Activated naive CD4-positive, alpha-beta T cell treated with anti-CD3 and anti-CD28 coated beads, Interleukin-2, amount 50 U/mL, for 24 hours (primary cell): ENCODE results near the gene AZU1.
"Not testable (repeated sequence)": the region's sequence is repeated elsewhere in the genome, so short reads cannot be mapped to it uniquely, and the experiment has no call there.

Source experiments
- H3K27ac Mint-ChIP-seq: one replicate; pipeline ENCODE4 v1.8.0; 2021; ENCODE audit warnings: mild to moderate bottlenecking, mixed read lengths
- H3K27me3 Mint-ChIP-seq: one replicate; pipeline ENCODE4 v1.8.0; 2021; ENCODE audit warnings: mixed read lengths
- H3K36me3 Mint-ChIP-seq: one replicate; pipeline ENCODE4 v1.8.0; 2021; ENCODE audit warnings: mixed read lengths
- H3K4me1 Mint-ChIP-seq: one replicate; pipeline ENCODE4 v1.8.0; 2021; ENCODE audit warnings: mixed read lengths
- H3K4me3 Mint-ChIP-seq: one replicate; pipeline ENCODE4 v1.8.0; 2021; ENCODE audit warnings: mild to moderate bottlenecking, mixed read lengths
- H3K9me3 Mint-ChIP-seq: one replicate; pipeline ENCODE4 v1.8.0; 2021; ENCODE audit warnings: mixed read lengths

The AZU1 gene

DNA sequence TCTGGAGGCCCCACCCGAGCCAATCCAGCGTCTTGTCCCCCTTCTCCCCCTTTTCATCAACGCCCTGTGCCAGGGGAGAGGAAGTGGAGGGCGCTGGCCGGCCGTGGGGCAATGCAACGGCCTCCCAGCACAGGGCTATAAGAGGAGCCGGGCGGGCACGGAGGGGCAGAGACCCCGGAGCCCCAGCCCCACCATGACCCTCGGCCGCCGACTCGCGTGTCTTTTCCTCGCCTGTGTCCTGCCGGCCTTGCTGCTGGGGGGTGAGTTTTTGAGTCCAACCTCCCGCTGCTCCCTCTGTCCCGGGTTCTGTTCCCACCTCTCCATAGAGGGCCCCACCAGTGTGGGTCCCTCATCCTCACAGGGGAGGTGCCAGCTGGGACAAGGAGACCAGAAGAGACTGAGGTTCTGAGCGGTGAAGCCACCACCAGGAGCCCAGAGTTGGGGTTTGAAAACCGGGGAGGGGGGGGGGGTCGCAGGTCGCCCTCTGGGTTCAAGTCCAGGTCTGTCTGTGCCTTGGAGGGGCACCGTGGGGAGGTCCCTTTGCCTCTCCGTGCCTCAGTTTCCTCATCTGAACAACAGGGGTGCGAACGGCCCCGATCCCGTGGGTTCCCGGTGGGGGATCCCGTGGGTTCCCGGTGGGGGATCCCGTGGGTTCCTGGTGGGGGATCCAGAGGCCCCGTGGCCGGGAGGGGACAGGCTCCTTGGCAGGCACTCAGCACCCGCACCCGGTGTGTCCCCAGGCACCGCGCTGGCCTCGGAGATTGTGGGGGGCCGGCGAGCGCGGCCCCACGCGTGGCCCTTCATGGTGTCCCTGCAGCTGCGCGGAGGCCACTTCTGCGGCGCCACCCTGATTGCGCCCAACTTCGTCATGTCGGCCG lies 24.7 kb downstream of the AZU1 start, which contains the start of gene ELANE:
Gene ELANE, plus strand, starts transcription at position 168 of the 878 bp plus-strand sequence. Its CDS starts 26 bp downstream, at position 194.
- H3K27ac Mint-ChIP-seq = no peak within 1 kb of the TSS
- H3K4me3 Mint-ChIP-seq = no peak within 1 kb of the TSS
- H3K36me3 Mint-ChIP-seq = no peaks in the 10 kb centered on the region
- no peaks in the 10 kb centered on the region for H3K9me3 Mint-ChIP-seq
- peaks cover 7% of the 10 kb centered on the region for H3K27me3 Mint-ChIP-seq
- no peaks in the 10 kb centered on the region for H3K4me1 Mint-ChIP-seq

DNA sequence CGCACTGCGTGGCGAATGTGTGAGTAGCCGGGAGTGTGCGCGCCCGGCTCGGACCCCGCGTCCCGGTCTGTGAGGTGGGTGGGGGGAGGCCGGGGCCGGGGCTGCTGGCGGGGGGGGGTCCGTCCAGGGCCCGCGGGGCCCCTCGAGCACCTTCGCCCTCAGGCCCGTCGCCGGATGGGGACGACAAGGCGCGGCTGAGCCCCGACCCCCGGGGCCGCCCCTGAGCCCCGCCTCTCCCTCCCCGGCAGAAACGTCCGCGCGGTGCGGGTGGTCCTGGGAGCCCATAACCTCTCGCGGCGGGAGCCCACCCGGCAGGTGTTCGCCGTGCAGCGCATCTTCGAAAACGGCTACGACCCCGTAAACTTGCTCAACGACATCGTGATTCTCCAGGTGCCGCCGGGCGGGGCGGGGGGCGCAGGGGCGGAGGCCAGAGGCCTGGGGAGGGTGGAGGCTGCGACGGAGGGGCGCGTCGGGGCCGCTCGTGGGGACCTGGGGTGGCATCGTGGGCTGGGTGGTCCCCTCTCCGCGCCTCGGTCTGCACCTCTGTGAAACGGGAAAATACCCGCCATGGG lies 25.5 kb downstream of the AZU1 start:
- peaks cover 6% of the 10 kb centered on the region for H3K27me3 Mint-ChIP-seq
- H3K36me3 Mint-ChIP-seq = no peaks in the 10 kb centered on the region
- peaks cover 4% of the 10 kb centered on the region for H3K4me1 Mint-ChIP-seq
- no peak overlapping the region for H3K4me3 Mint-ChIP-seq
- no peaks in the 10 kb centered on the region for H3K9me3 Mint-ChIP-seq
- H3K27ac Mint-ChIP-seq = no peak overlapping the region

DNA sequence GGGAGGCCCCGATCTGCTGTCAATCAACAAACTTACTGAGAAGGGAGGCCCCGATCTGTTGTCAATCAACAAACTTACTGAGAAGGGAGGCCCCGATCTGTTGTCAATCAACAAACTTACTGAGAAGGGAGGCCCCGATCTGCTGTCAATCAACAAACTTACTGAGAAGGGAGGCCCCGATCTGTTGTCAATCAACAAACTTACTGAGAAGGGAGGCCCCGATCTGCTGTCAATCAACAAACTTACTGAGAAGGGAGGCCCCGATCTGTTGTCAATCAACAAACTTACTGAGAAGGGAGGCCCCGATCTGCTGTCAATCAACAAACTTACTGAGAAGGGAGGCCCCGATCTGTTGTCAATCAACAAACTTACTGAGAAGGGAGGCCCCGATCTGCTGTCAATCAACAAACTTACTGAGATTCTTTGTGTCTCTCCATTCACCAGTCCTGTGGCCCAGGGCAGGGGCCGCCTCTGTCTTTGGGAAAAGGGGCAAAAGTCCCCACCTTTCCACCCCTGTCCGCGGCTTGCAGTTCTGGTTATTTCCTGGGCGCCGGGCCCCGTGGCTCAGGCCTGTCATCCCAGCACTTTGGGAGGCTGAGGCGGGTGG lies 26.1 kb downstream of the AZU1 start:
- not testable (repeated sequence) for H3K4me3 Mint-ChIP-seq, H3K4me1 Mint-ChIP-seq, H3K27me3 Mint-ChIP-seq, H3K36me3 Mint-ChIP-seq, H3K27ac Mint-ChIP-seq, H3K9me3 Mint-ChIP-seq

DNA sequence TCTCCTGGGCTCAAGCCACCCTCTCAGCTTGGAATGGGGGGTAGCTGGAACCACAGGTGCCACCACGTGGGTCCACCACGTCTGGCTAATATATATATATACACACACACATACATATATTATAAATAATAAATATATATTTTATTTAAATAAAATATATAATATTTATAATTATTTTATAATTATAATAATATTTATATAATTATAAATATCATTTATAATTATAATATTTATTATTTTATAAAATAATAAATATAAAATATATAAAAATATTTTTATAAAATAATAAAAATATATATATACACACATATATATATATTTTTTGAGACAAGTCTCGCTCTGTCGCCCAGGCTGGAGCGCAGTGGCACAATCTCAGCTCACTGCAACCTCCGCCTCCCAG lies 26.9 kb downstream of the AZU1 start:
- no peaks in the 10 kb centered on the region for H3K9me3 Mint-ChIP-seq
- H3K4me3 Mint-ChIP-seq = no peak overlapping the region
- no peaks in the 10 kb centered on the region for H3K36me3 Mint-ChIP-seq
- no peak overlapping the region for H3K27ac Mint-ChIP-seq
- H3K4me1 Mint-ChIP-seq = peaks cover 4% of the 10 kb centered on the region
- H3K27me3 Mint-ChIP-seq = peaks cover 2% of the 10 kb centered on the region

DNA sequence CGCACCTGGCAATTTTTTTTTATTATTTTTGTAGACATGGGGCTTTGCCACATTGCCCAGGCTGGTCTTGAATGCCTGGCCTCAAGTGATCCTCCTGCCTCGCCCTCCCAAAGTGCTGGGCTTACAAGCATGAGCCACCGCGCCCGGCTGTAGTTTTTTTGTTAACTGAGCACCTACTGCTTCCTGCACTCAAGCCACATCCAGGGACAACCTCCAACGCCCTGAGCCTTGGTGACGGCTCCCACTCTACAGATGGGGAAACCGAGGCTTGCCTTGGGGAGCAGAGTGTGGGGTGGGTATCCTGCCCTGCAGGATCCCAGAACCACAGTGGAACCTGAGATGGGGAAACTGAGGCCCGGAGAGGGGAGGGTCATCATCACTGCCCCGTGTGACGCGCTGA lies 27.5 kb downstream of the AZU1 start:
- Mint-ChIP-seq H3K4me3 (no peak overlapping the region), H3K27ac (no peak overlapping the region), H3K36me3 (no peaks in the 10 kb centered on the region), H3K4me1 (peaks cover 4% of the 10 kb centered on the region), H3K27me3 (peaks cover 2% of the 10 kb centered on the region), H3K9me3 (no peaks in the 10 kb centered on the region)

DNA sequence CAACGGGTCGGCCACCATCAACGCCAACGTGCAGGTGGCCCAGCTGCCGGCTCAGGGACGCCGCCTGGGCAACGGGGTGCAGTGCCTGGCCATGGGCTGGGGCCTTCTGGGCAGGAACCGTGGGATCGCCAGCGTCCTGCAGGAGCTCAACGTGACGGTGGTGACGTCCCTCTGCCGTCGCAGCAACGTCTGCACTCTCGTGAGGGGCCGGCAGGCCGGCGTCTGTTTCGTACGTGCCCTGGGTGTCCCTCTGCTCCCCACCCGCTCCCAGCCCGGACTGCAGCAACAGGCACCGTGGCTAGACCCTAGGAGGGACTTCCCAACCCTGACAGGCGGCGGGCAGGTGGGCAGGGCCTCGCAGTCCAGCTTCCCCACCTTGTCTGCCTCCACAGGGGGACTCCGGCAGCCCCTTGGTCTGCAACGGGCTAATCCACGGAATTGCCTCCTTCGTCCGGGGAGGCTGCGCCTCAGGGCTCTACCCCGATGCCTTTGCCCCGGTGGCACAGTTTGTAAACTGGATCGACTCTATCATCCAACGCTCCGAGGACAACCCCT lies 28.0 kb downstream of the AZU1 start:
- Mint-ChIP-seq H3K4me3 (no peak overlapping the region), H3K9me3 (no peaks in the 10 kb centered on the region), H3K4me1 (peaks cover 4% of the 10 kb centered on the region), H3K27ac (no peak overlapping the region), H3K27me3 (peaks cover 1% of the 10 kb centered on the region), H3K36me3 (no peaks in the 10 kb centered on the region)

DNA sequence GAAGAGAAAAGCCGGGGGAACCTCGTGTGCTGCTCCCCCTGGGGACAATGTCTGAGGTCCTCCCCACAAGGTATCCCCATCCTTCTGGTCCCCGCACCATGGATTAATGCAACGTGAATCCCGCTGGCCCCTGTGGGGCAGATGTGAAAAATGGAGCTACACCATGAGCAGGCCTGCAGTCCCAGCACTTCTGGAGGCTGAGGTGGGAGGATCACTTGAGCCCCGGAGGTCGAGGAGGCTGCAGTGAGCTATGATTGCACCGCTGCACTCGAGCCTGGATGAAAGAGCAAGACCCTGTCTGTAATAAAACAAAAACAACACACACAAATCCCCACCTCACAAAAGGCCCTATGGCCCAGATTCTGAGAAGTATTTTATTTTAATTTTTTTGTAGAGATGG lies 30.6 kb downstream of the AZU1 start:
- no peak overlapping the region for H3K4me3 Mint-ChIP-seq
- peaks cover 10% of the 10 kb centered on the region for H3K4me1 Mint-ChIP-seq
- no peak overlapping the region for H3K27ac Mint-ChIP-seq
- no peaks in the 10 kb centered on the region for H3K36me3 Mint-ChIP-seq
- H3K27me3 Mint-ChIP-seq = peaks cover 1% of the 10 kb centered on the region
- no peaks in the 10 kb centered on the region for H3K9me3 Mint-ChIP-seq

DNA sequence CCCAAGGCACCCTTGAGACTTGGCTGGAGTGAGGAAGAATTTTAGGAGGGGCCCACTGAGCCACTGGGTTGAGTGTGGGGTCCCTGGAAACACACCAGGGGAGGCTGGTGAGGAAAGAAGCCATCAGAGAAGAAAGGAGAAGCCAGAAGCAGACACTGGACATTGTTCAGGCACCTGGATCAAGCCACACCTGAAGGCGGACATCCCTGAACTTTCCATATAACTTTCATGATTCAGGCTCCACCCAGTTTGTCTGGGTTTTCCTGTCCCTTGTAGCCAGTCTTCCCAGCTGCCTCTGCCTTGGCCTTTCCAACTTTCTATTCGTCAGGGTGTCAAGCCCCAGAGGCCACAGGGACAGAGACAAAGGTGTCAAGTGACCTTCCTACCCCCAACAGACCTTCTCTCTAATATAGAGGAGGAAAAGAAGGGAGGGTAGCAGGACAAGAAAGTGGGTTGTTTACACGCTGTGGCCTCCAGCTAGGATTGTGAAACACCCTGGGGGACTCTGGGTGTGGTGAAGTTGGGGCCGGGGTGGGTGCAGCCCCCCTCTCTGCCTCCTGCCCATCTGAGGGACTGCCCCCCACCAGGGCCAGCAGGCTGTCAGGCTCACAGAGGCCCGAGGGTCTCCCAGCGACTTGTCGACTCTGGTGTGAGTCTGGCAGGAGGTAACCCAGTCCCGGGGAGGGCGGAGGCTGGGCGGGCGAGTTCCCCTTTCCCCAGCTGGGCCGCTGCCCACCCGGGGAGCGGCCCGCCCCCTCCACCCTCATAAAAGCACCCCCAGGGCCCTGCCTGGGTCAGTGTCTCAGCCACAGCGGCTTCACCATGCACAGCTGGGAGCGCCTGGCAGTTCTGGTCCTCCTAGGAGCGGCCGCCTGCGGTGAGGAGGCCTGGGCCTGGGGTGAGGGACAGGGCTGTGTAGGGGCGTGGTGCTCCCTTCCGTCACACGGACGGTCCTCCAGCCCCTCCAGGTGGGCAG lies 31.5 kb downstream of the AZU1 start, which contains the start of gene CFD:
Gene CFD, plus strand, starts transcription at position 797 of the 976 bp plus-strand sequence. Its CDS starts 26 bp downstream, at position 823.
- Mint-ChIP-seq H3K4me3 (no peak within 1 kb of the TSS), H3K36me3 (no peaks in the 10 kb centered on the region), H3K4me1 (peaks cover 19% of the 10 kb centered on the region), H3K27me3 (peaks cover 1% of the 10 kb centered on the region), H3K9me3 (no peaks in the 10 kb centered on the region), H3K27ac (peak within 1 kb of the TSS; percentile 41)

DNA sequence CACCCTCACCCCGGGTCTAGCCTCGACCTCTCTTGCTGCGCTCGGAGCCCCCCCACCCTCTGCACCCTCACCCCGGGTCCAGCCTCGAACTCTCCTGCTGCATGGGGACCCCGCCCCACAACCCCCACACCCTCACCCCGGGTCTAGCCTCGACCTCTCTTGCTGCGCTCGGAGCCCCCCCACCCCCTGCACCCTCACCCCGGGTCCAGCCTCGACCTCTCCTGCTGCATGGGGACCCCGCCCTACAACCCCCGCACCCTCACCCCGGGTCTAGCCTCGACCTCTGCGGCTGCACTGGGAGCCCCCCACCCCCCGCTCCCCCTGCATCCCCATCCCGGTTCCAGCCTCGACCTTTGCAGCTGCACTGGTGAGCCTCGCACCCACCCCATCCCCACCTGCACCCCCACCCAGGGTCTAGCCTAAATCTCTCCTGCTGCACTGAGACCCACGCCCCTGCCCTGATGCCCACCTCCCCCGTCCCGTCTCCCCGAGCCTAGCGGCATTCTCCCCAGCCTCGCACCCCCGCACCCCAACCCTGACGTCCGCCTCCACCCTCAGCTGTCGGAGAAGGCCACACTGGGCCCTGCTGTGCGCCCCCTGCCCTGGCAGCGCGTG lies 33.6 kb downstream of the AZU1 start:
- peaks cover 19% of the 10 kb centered on the region for H3K4me1 Mint-ChIP-seq
- H3K27me3 Mint-ChIP-seq = peaks cover 1% of the 10 kb centered on the region
- no peaks in the 10 kb centered on the region for H3K36me3 Mint-ChIP-seq
- H3K9me3 Mint-ChIP-seq = no peaks in the 10 kb centered on the region
- H3K27ac Mint-ChIP-seq = no peak overlapping the region
- no peak overlapping the region for H3K4me3 Mint-ChIP-seq

DNA sequence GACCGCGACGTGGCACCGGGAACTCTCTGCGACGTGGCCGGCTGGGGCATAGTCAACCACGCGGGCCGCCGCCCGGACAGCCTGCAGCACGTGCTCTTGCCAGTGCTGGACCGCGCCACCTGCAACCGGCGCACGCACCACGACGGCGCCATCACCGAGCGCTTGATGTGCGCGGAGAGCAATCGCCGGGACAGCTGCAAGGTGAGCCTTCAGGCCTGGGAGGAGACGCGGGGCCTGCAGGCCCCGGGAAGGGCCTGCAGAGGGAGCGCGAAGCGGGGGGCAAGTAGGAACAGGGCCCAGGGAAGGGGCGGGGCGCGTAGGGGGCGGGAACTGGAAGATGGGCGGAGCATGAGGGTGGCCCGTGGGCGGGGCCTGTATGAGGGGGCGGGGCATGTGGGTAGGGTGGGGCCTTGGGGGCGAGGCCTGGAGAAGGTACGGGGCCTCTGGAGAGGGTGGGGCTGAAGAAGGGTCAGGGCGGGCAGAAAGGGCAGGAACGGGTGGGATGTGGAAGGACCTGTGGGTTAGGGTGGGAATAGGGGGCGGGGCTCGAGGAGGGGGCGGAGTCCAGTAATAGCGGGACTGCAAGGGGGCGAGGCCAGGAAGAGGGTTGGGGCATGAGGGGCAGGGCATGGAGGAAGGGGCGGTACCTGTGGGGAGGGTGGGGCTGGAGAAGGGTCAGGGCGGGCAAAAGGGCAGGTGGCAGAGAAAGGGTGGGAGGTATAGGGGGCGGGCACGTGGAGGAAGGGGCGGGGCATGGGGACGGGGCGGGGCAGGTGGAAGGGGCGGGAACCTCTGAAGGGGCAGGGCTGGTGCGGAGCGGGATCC lies 34.3 kb downstream of the AZU1 start:
- Mint-ChIP-seq H3K4me3 (no peak overlapping the region), H3K4me1 (peaks cover 19% of the 10 kb centered on the region), H3K36me3 (no peaks in the 10 kb centered on the region), H3K27me3 (peaks cover under 1% of the 10 kb centered on the region), H3K27ac (no peak overlapping the region), H3K9me3 (no peaks in the 10 kb centered on the region)

DNA sequence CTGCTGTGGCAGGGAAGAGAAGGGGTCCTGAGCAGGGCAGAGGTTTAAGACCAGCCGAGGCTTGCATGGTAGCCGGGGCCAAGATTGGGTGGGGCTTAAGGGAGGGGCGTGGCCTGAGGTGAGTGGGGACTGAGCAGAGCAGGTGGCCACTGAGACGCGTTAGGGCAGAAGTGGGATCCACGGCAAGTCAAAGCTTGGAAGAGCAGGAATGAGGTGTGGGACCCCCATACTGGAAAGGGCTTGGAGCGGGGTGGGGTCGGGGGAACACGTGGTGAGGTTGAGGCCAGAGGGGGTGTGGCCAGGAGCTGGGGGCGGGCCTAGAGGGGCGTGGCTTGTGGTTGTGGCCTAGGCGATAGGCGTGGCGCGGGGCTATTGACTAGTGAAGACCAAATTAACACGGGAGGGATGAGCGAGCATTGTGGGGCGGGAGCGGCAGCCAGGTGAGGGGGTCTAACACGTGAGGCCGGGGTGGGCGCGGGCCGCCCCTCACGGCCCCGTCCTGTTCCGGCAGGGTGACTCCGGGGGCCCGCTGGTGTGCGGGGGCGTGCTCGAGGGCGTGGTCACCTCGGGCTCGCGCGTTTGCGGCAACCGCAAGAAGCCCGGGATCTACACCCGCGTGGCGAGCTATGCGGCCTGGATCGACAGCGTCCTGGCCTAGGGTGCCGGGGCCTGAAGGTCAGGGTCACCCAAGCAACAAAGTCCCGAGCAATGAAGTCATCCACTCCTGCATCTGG lies 35.1 kb downstream of the AZU1 start:
- Mint-ChIP-seq H3K27ac (peak overlapping the region; percentile 55), H3K4me1 (peaks cover 20% of the 10 kb centered on the region), H3K4me3 (peak overlapping the region; percentile 55)

DNA sequence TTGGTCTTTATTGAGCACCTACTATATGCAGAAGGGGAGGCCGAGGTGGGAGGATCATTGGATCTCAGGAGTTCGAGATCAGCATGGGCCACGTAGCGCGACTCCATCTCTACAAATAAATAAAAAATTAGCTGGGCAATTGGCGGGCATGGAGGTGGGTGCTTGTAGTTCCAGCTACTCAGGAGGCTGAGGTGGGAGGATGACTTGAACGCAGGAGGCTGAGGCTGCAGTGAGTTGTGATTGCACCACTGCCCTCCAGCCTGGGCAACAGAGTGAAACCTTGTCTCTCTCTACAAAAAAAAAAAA lies 35.6 kb downstream of the AZU1 start:
- Mint-ChIP-seq H3K27me3 (no peaks in the 10 kb centered on the region), H3K27ac (no peak overlapping the region), H3K4me1 (peaks cover 19% of the 10 kb centered on the region), H3K4me3 (peak overlapping the region; percentile 3), H3K9me3 (no peaks in the 10 kb centered on the region), H3K36me3 (peaks cover 3% of the 10 kb centered on the region)

More for the DNA sequence above, 35.1 kb downstream of the AZU1 start:
- Mint-ChIP-seq H3K36me3 (peaks cover 3% of the 10 kb centered on the region), H3K9me3 (no peaks in the 10 kb centered on the region), H3K27me3 (no peaks in the 10 kb centered on the region)

DNA sequence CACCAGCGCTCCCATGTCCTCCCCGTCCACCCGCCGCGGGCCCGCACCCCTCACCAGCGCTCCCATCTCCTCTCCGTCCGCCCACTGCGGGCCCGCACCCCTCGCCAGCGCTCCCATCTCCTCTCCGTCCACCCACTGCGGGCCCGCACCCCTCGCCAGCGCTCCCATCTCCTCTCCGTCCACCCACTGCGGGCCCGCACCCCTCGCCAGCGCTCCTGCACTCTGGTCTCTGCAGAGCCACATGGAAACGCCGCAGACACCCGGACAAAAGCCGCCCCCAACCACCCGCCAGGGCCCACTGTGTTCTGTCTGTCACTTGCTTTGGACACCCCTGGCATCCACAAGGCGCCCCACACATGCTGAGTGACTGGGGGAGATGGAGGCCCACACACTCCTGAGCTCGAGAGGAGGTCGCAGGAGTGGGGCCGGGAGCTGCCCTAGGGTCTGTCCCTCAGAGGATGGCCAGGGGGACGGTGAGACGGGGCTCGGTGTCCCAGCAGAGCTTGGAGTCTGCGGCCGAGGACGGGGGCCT lies 39.2 kb downstream of the AZU1 start:
- Mint-ChIP-seq H3K4me1 (peaks cover 19% of the 10 kb centered on the region), H3K27me3 (no peaks in the 10 kb centered on the region), H3K4me3 (no peak overlapping the region), H3K27ac (no peak overlapping the region), H3K9me3 (no peaks in the 10 kb centered on the region), H3K36me3 (peaks cover 3% of the 10 kb centered on the region)
